SK-N-SH (cell line): ENCODE results near the gene IL31. TPM values are rescaled to one million over a fixed set of nuclear protein-coding genes. Genes with fewer than 3 reads are reported as not detected.

Experiments
- CTCF ChIA-PET: fragments of 300-600, 350-600 bp; formaldehyde crosslinking; extraction: SDS; loops from one replicate; lab custom pipeline; 2021; lab: Yijun Ruan, JAX
- POLR2A ChIA-PET: fragments of 350-600 bp; sonication (Branson Sonifier 250); formaldehyde crosslinking; extraction: SDS; loops from one replicate; lab custom pipeline; 2020; ENCODE audit warnings: antibody characterized with exemption, inconsistent platforms; lab: Yijun Ruan, JAX
- DNase-seq: peaks from one replicate; pipeline ENCODE4 v3.0.0; 2012
- H2AFZ ChIP-seq: fragments of 200-600 bp; sonication (generic); 2 replicates; pipeline ENCODE4 v1.8.1; 2016; ENCODE audit warnings: antibody characterized with exemption, mild to moderate bottlenecking, low read depth
- H3F3A ChIP-seq: fragments of 200-600 bp; sonication (generic); replicated peaks from 2 replicates; pipeline ENCODE3; 2016; ENCODE audit warnings: antibody characterized with exemption, mild to moderate bottlenecking; ENCODE audit not compliant: insufficient read depth
- H3K27ac ChIP-seq, 2 experiments: fragments of 200-500 bp in 1 of 2; fragments of 200-600 bp in 1 of 2; sonication (Bioruptor generic) in 1 of 2; sonication (generic), shearing (Covaris generic) in 1 of 2; 2 replicates each; pipeline versions ENCODE4 v1.5.1 to v1.6.1; 2014 to 2016; ENCODE audit warnings: low read depth in 2 of 2, inconsistent platforms in 1 of 2, low read length in 1 of 2, mild to moderate bottlenecking in 1 of 2, mixed read lengths in 1 of 2
- H3K27me3 ChIP-seq: fragments of 200-600 bp; sonication (generic), shearing (Covaris generic); 2 replicates; pipeline ENCODE4 v1.6.1; 2016; ENCODE audit warnings: mixed run types; ENCODE audit not compliant: insufficient read depth
- H3K36me3 ChIP-seq, 2 experiments: fragments of 200-500 bp in 1 of 2; fragments of 200-600 bp in 1 of 2; sonication (Bioruptor generic) in 1 of 2; sonication (generic) in 1 of 2; replicated peaks in 1 of 2; 2 replicates each; pipeline versions ENCODE3 to v1.5.1; 2014 to 2016; ENCODE audit warnings: low read length in 1 of 2, mild to moderate bottlenecking in 1 of 2; ENCODE audit not compliant: insufficient read depth in 2 of 2, control insufficient read depth in 1 of 2
- H3K4me1 ChIP-seq, 2 experiments: fragments of 200-500 bp in 1 of 2; fragments of 200-600 bp in 1 of 2; sonication (Bioruptor generic) in 1 of 2; sonication (generic), shearing (Covaris generic) in 1 of 2; 2 replicates each; pipeline versions ENCODE4 v1.5.1 to v1.6.1; 2014 to 2016; ENCODE audit warnings: low read depth in 1 of 2, low read length in 1 of 2, mixed run types in 1 of 2; ENCODE audit not compliant: insufficient read depth in 2 of 2, control insufficient read depth in 1 of 2
- H3K4me2 ChIP-seq: fragments of 200-600 bp; sonication (generic), shearing (Covaris generic); 2 replicates; pipeline ENCODE4 v1.6.1; 2017; ENCODE audit warnings: mixed run types
- H3K4me3 ChIP-seq, 2 experiments: fragments of 200-500 bp in 1 of 2; fragments of 200-600 bp in 1 of 2; sonication (Bioruptor generic) in 1 of 2; sonication (generic), shearing (Covaris generic) in 1 of 2; 2 replicates each; pipeline versions ENCODE4 v1.5.1 to v1.8.1; 2014 to 2016; ENCODE audit warnings: low read depth in 2 of 2, inconsistent platforms in 1 of 2, low read length in 1 of 2, mild to moderate bottlenecking in 1 of 2, mixed read lengths in 1 of 2, moderate library complexity in 1 of 2
- H3K79me2 ChIP-seq: fragments of 200-600 bp; sonication (generic); 2 replicates; pipeline ENCODE4 v1.8.1; 2017; ENCODE audit warnings: mild to moderate bottlenecking; ENCODE audit not compliant: insufficient read depth
- H3K9ac ChIP-seq: fragments of 200-600 bp; sonication (generic); 2 replicates; pipeline ENCODE4 v1.6.1; 2017; ENCODE audit warnings: mixed run types
- H3K9me2 ChIP-seq: fragments of 200-600 bp; sonication (generic); 2 replicates; pipeline ENCODE4 v1.6.1; 2017; ENCODE audit warnings: mixed run types
- H3K9me3 ChIP-seq: fragments of 200-600 bp; sonication (generic); 2 replicates; pipeline ENCODE4 v1.6.1; 2017; ENCODE audit warnings: mixed run types, mild to moderate bottlenecking, moderate library complexity
- H4K20me1 ChIP-seq: fragments of 200-600 bp; sonication (generic); 2 replicates; pipeline ENCODE4 v1.6.1; 2017; ENCODE audit warnings: mild to moderate bottlenecking, mixed run types; ENCODE audit not compliant: insufficient read depth
- FOXM1 ChIP-seq: IDR thresholded peaks from 2 replicates; pipeline ENCODE4 v1.4.0; 2012; ENCODE audit warnings: low read depth, mild to moderate bottlenecking
- GABPA ChIP-seq: IDR thresholded peaks from 2 replicates; pipeline ENCODE4 v1.4.0; 2012; ENCODE audit warnings: low read depth, mild to moderate bottlenecking
- MEF2A ChIP-seq: IDR thresholded peaks from 2 replicates; pipeline ENCODE4 v1.4.0; 2012; ENCODE audit warnings: low read depth, borderline replicate concordance
- MXI1 ChIP-seq: IDR thresholded peaks from 2 replicates; pipeline ENCODE4 v1.6.1; 2012; ENCODE audit warnings: mild to moderate bottlenecking, low read depth, low read length, improper control_type of control experiment
- NFIC ChIP-seq: IDR thresholded peaks from 2 replicates; pipeline ENCODE4 v1.4.0; 2012; ENCODE audit warnings: borderline replicate concordance
- RAD21 ChIP-seq: IDR thresholded peaks from 2 replicates; pipeline ENCODE4 v1.6.1; 2012; ENCODE audit warnings: mild to moderate bottlenecking, low read length
- RCOR1 ChIP-seq: fragments of 150-350 bp; IDR thresholded peaks from 2 replicates; pipeline ENCODE4 v1.6.1; 2017; ENCODE audit warnings: antibody characterized with exemption, low read length
- RFX5 ChIP-seq: IDR thresholded peaks from 2 replicates; pipeline ENCODE4 v1.6.1; 2012; ENCODE audit warnings: mild to moderate bottlenecking, improper control_type of control experiment, low read length
- SMC3 ChIP-seq: IDR thresholded peaks from 2 replicates; pipeline ENCODE4 v1.6.1; 2012; ENCODE audit warnings: low read depth, low read length, improper control_type of control experiment
- TCF12 ChIP-seq: IDR thresholded peaks from 2 replicates; pipeline ENCODE4 v1.4.0; 2012
- TEAD4 ChIP-seq: IDR thresholded peaks from 2 replicates; pipeline ENCODE4 v1.4.0; 2012; ENCODE audit warnings: mild to moderate bottlenecking, borderline replicate concordance; ENCODE audit not compliant: insufficient read depth
- WGBS: methylation state at CpG from one replicate; pipeline ENCODE4 v1.1.6; 2017; ENCODE audit warnings: low lambda C conversion rate; 5-methylcytosine and 5-hydroxymethylcytosine counted together
- polyA plus RNA-seq, 3 experiments: library from polyadenylated mRNA; depleted of rRNA; stranded (reverse); fragments of >200 nt; gene quantifications; 2 replicates each; pipeline ENCODE4 v1.2.3, GENCODE V29; 2012
- TF ChIP-seq, protein P1 (sequence below): IDR thresholded peaks from 2 replicates; pipeline ENCODE4; 2012
- TF ChIP-seq, protein P2 (sequence below): fragments of 200-600 bp; sonication (generic); IDR thresholded peaks from 2 replicates; pipeline ENCODE4 v1.6.1; 2017; ENCODE audit warnings: antibody characterized with exemption, mild to moderate bottlenecking, moderate library complexity
- TF ChIP-seq, protein P3 (sequence below): IDR thresholded peaks from 2 replicates; pipeline ENCODE4 v1.4.0; 2012; ENCODE audit warnings: low read depth
- TF ChIP-seq, protein P4 (sequence below): IDR thresholded peaks from 2 replicates; pipeline ENCODE4 v1.6.1; 2012; ENCODE audit warnings: mild to moderate bottlenecking, low read depth, low read length, moderate library complexity

The IL31 gene
- polyA plus RNA-seq, 1 of the 3 experiments (the other 2 are of a cell fraction), result not detected

DNA sequence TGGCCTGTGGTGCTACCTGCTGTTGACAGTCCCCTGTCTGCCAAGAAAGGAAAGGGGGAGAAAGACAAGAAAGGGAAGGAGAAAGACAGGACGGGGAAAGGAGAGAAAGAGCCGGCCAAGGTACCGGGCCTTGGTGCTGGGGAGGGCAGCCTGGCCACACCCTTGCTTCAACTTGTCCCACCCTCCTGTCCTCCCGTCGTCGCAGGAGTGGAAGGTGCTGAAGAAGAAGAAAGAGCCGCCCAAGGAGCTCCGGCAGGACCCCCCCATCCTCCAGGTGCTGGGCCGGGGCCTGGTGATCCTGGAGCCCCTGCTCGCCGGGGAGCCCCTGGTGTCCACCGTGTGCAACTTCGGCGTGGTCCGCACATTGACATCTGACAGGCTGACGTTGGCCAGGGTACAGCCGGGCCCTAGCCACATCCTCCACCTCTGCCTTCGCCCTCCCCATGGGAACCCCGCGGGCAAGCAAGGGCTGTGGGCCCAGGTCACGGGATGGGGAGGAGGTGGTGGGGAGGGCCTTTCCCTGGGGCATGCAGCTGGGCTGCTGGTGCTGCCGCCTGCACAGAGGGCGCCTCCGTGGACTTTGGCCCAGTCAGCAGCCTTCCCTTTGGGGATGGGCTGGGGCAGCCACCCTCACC, 26.6 kb upstream of the IL31 start:
- Histone ChIP-seq H3K9me2 (no peaks in the 10 kb centered on the region), H3K9ac (no peak overlapping the region), H3K27me3 (no peaks in the 10 kb centered on the region), H3K9me3 (no peaks in the 10 kb centered on the region; the same call in 1 of the 2 replicates), H3K27ac (no peak overlapping the region), H3K4me2 (no peak overlapping the region), H3K4me1 (peaks cover 0 to 27% of the 10 kb centered on the region in 2 experiments; a peak in 2 of 4 replicates), H3K79me2 (no peaks in the 10 kb centered on the region), H4K20me1 (no peaks in the 10 kb centered on the region), H3K36me3 (no peaks in the 10 kb centered on the region), H3K4me3 (no peak overlapping the region), H3F3A (peaks cover 5% of the 10 kb centered on the region), H2AFZ (no peak overlapping the region)
- TF ChIP-seq, protein P1, sequence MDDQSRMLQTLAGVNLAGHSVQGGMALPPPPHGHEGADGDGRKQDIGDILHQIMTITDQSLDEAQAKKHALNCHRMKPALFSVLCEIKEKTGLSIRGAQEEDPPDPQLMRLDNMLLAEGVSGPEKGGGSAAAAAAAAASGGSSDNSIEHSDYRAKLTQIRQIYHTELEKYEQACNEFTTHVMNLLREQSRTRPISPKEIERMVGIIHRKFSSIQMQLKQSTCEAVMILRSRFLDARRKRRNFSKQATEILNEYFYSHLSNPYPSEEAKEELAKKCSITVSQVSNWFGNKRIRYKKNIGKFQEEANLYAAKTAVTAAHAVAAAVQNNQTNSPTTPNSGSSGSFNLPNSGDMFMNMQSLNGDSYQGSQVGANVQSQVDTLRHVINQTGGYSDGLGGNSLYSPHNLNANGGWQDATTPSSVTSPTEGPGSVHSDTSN, result no peak
- TF ChIP-seq, protein P2, sequence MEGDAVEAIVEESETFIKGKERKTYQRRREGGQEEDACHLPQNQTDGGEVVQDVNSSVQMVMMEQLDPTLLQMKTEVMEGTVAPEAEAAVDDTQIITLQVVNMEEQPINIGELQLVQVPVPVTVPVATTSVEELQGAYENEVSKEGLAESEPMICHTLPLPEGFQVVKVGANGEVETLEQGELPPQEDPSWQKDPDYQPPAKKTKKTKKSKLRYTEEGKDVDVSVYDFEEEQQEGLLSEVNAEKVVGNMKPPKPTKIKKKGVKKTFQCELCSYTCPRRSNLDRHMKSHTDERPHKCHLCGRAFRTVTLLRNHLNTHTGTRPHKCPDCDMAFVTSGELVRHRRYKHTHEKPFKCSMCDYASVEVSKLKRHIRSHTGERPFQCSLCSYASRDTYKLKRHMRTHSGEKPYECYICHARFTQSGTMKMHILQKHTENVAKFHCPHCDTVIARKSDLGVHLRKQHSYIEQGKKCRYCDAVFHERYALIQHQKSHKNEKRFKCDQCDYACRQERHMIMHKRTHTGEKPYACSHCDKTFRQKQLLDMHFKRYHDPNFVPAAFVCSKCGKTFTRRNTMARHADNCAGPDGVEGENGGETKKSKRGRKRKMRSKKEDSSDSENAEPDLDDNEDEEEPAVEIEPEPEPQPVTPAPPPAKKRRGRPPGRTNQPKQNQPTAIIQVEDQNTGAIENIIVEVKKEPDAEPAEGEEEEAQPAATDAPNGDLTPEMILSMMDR, result peak; percentile 14; the same call in 1 of the 2 replicates
- no peak for TF ChIP-seq SMC3
- peak; percentile 59 for DNase-seq
- 93% methylated on average over 7 of the region's 24 CpGs for WGBS
- POLR2A ChIA-PET, result interaction anchor here (1.6 kb wide), 1 partner anchor 27 kb away, joined by 8 read pairs; no protein-coding TSS in a partner anchor
- CTCF ChIA-PET, result interaction anchor here (1.5 to 3.3 kb wide), 2 partner anchors 9 to 11 kb away, joined by 4 to 30 read pairs; no protein-coding TSS in a partner anchor

DNA sequence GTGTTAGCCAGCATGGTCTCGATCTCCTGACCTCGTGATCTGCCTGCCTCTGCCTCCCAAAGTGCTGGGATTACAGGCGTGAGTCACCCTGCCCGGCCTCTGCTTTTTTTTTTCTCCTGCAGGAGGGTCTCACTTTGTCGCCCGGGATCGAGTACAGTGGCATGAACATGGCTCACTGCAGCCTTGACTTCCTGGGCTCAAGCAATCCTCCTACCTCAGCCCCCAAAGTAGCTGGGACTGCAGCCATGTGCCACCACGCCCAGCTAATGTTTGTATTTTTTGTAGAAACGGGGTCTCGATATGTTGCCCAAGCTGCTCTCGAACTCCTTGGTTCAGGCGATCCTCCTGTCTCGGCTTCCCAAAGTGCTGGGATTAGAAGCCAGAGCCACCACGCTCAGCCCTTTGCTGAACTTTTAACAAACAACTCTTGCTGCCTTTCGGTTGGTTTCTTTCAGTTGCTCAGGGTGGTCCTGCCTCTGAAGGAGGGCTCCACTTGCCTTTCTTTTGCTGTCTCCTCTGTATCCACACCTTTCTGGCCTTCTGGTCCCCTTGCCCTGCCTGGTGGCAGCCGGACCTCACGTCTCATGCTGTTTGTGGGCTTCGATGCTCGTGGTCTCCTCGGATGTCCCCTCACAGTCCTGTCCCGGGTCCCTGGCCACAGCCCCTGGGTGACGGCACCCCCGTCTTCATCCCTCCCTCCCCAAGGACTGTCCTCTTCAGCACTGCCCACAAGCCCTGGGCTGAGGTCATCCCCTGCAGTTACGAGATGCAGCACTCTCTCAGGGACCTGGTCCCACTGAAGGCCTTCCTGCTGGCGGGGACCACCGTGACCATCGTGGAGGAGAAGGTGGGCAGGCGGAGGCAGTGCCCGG, 25.7 kb upstream of the IL31 start:
- H3K27ac ChIP-seq, result no peak overlapping the region
- H3K79me2 ChIP-seq, result no peaks in the 10 kb centered on the region
- peaks cover 0 to 27% of the 10 kb centered on the region in 2 experiments; a peak in 2 of 4 replicates for H3K4me1 ChIP-seq
- CTCF ChIA-PET, result interaction anchor here (0.7 to 1.1 kb wide), 2 partner anchors 76 to 557 kb away, joined by 3 to 4 read pairs; no protein-coding TSS in a partner anchor
- no peak overlapping the region for H3K4me2 ChIP-seq
- no peaks in the 10 kb centered on the region for H3K27me3 ChIP-seq
- H3K9me2 ChIP-seq, result no peaks in the 10 kb centered on the region
- H4K20me1 ChIP-seq, result no peaks in the 10 kb centered on the region
- 91% methylated on average over 21 of the region's 29 CpGs for WGBS
- no peaks in the 10 kb centered on the region for H3F3A ChIP-seq
- no peak for DNase-seq
- POLR2A ChIA-PET, result no interaction called here
- H3K9me3 ChIP-seq, result no peaks in the 10 kb centered on the region; the same call in 1 of the 2 replicates
- H3K36me3 ChIP-seq, result no peaks in the 10 kb centered on the region
- no peak overlapping the region for H3K9ac ChIP-seq
- no peak overlapping the region for H2AFZ ChIP-seq
- no peak overlapping the region for H3K4me3 ChIP-seq
- TF ChIP-seq RFX5 (no peak), FOXM1 (no peak), RAD21 (no peak), TEAD4 (no peak), MXI1 (no peak), NFIC (no peak), GABPA (no peak), SMC3 (no peak), TCF12 (no peak), RCOR1 (no peak), MEF2A (no peak)
- TF ChIP-seq, protein P2, result no peak
- TF ChIP-seq, protein P3, sequence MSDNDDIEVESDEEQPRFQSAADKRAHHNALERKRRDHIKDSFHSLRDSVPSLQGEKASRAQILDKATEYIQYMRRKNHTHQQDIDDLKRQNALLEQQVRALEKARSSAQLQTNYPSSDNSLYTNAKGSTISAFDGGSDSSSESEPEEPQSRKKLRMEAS, result no peak
- TF ChIP-seq, protein P4, sequence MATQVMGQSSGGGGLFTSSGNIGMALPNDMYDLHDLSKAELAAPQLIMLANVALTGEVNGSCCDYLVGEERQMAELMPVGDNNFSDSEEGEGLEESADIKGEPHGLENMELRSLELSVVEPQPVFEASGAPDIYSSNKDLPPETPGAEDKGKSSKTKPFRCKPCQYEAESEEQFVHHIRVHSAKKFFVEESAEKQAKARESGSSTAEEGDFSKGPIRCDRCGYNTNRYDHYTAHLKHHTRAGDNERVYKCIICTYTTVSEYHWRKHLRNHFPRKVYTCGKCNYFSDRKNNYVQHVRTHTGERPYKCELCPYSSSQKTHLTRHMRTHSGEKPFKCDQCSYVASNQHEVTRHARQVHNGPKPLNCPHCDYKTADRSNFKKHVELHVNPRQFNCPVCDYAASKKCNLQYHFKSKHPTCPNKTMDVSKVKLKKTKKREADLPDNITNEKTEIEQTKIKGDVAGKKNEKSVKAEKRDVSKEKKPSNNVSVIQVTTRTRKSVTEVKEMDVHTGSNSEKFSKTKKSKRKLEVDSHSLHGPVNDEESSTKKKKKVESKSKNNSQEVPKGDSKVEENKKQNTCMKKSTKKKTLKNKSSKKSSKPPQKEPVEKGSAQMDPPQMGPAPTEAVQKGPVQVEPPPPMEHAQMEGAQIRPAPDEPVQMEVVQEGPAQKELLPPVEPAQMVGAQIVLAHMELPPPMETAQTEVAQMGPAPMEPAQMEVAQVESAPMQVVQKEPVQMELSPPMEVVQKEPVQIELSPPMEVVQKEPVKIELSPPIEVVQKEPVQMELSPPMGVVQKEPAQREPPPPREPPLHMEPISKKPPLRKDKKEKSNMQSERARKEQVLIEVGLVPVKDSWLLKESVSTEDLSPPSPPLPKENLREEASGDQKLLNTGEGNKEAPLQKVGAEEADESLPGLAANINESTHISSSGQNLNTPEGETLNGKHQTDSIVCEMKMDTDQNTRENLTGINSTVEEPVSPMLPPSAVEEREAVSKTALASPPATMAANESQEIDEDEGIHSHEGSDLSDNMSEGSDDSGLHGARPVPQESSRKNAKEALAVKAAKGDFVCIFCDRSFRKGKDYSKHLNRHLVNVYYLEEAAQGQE, result no peak
